T-cell (primary cell): ENCODE measurements around the gene KLHDC3. TPM values are rescaled to one million over a fixed set of nuclear protein-coding genes. Genes with fewer than 3 reads are reported as not detected.
A peak's percentile ranks its signal among the peaks of the same experiment; 100 is the strongest.

Experiments
- ATAC-seq, 4 experiments: fragments of 200-7000 bp in 3 of 4; fragments of 150-1000 bp in 1 of 4; cut with Tn5 transposase; replicated peaks in 1 of 4; 1 replicate in 3 of 4; 2 replicates in 1 of 4; pipeline ENCODE4 v1.10.0; 2021; ENCODE audit warnings: moderate library complexity in 3 of 4, mild to moderate bottlenecking in 2 of 4, moderate number of reproducible peaks in 1 of 4
- CTCF ChIA-PET, 2 donors: fragments of 300-600 bp; sonication (Branson Sonifier 250); formaldehyde crosslinking; loops; one replicate each; lab custom pipeline; 2022; ENCODE audit warnings: antibody characterized with exemption in 2 of 2; lab: Charles Lee
- POLR2A ChIA-PET, 2 donors: fragments of 300-600 bp; sonication (Branson Sonifier 250); formaldehyde crosslinking; loops; one replicate each; lab custom pipeline; 2022; ENCODE audit warnings: antibody characterized with exemption in 2 of 2; lab: Charles Lee
- DNase-seq, 35 experiments: peaks; one replicate each; pipeline versions ENCODE4 v3.0.0 to v3.0.0-alpha.2; 2013 to 2023
- H3K27ac ChIP-seq: one replicate; pipeline ENCODE4 v1.5.1; 2013; ENCODE audit warnings: low read length
- H3K27me3 ChIP-seq, 2 experiments: replicated peaks in 1 of 2; 1 replicate in 1 of 2; 2 replicates in 1 of 2; pipeline versions ENCODE4 v1.6.1 to v1.7.0; 2013; ENCODE audit warnings: low read length in 1 of 2, mixed read lengths in 1 of 2; ENCODE audit not compliant: control insufficient read depth in 2 of 2, insufficient read depth in 2 of 2; ENCODE audit errors: extremely low read depth in 1 of 2
- H3K36me3 ChIP-seq, 2 donors: 1 replicate in 1 of 2; 2 replicates in 1 of 2; pipeline versions ENCODE4 v1.6.1 to v1.7.0; 2013; ENCODE audit warnings: low read length in 1 of 2; ENCODE audit not compliant: control insufficient read depth in 2 of 2, insufficient read depth in 1 of 2; ENCODE audit errors: extremely low read depth in 1 of 2
- H3K4me1 ChIP-seq, 2 experiments: 1 replicate in 1 of 2; 2 replicates in 1 of 2; pipeline versions ENCODE4 v1.6.1 to v1.7.0; 2013; ENCODE audit warnings: low read length in 2 of 2, mixed read lengths in 1 of 2; ENCODE audit not compliant: insufficient read depth in 2 of 2, control insufficient read depth in 1 of 2; ENCODE audit errors: extremely low read depth in 1 of 2
- H3K4me3 ChIP-seq, 2 donors: 1 replicate in 1 of 2; 2 replicates in 1 of 2; pipeline versions ENCODE4 v1.5.1 to v1.7.0; 2013; ENCODE audit warnings: mild to moderate bottlenecking in 2 of 2, low read length in 1 of 2, moderate library complexity in 1 of 2; ENCODE audit not compliant: control insufficient read depth in 1 of 2; ENCODE audit errors: extremely low read depth in 1 of 2
- H3K9me3 ChIP-seq: 2 replicates; pipeline ENCODE4 v1.7.0; 2013
- H3K27ac Mint-ChIP-seq, 2 donors: one replicate each; pipeline ENCODE4 v1.8.0; 2020 to 2021; ENCODE audit warnings: mild to moderate bottlenecking in 2 of 2, mixed read lengths in 2 of 2
- H3K27me3 Mint-ChIP-seq, 2 donors: one replicate each; pipeline ENCODE4 v1.8.0; 2021 to 2022; ENCODE audit warnings: mixed read lengths in 2 of 2
- H3K36me3 Mint-ChIP-seq: one replicate; pipeline ENCODE4 v1.8.0; 2021; ENCODE audit warnings: mixed read lengths
- H3K4me1 Mint-ChIP-seq, 3 donors: one replicate each; pipeline ENCODE4 v1.8.0; 2020 to 2022; ENCODE audit warnings: mixed read lengths in 3 of 3, mild to moderate bottlenecking in 1 of 3
- H3K4me3 Mint-ChIP-seq, 3 donors: one replicate each; pipeline ENCODE4 v1.8.0; 2020 to 2022; ENCODE audit warnings: mild to moderate bottlenecking in 3 of 3, mixed read lengths in 3 of 3, moderate library complexity in 3 of 3
- H3K9me3 Mint-ChIP-seq, 3 donors: one replicate each; pipeline ENCODE4 v1.8.0; 2020 to 2022; ENCODE audit warnings: mixed read lengths in 3 of 3
- WGBS: methylation state at CpG from one replicate; pipeline ENCODE4 v1.1.5; 2013; ENCODE audit warnings: missing lambda C conversion rate; ENCODE audit not compliant: insufficient coverage; 5-methylcytosine and 5-hydroxymethylcytosine counted together
- total RNA-seq, 35 experiments: library from RNA in 6 of 35; stranded (reverse) in 6 of 35; fragments of 120-200 nt in 1 of 35; gene quantifications; one replicate each; pipeline versions ENCODE4 v1.2.1 to v1.2.4 and lab custom pipeline; 2013 to 2026

The KLHDC3 gene
- total RNA-seq, 5 donors from 2014 or later (not counting 1 experiment from before 2014, with no cell fraction given): 40.5 to 75.3 (median 66.9) TPM

DNA sequence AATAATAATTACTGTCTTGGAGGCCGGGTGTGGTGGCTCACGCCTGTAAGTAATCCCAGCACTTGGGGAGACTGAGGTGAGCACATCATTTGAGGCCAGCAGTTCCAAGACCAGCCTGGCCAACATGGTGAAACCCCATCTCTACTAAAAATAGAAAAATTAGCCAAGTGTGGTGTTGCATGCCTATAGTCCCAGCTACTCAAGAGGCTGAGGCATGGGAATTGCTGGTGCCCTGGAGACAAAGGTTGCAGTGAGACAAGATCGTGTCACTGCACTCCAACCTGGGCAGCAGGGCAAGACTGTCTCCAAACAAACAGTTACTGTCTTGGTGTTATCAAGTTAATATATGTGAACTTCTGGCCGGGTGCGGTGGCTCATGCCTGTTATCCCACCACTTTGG, 12.3 kb downstream of the KLHDC3 start:
- CTCF ChIA-PET: interaction anchor here in 1 of 2 donors (0.6 kb wide), 1 partner anchor 148 kb away, joined by 3 read pairs; no protein-coding TSS in a partner anchor
- 100% methylated on average over 2 of the region's 5 CpGs for WGBS
- H3K27ac Mint-ChIP-seq: no peak overlapping the region

DNA sequence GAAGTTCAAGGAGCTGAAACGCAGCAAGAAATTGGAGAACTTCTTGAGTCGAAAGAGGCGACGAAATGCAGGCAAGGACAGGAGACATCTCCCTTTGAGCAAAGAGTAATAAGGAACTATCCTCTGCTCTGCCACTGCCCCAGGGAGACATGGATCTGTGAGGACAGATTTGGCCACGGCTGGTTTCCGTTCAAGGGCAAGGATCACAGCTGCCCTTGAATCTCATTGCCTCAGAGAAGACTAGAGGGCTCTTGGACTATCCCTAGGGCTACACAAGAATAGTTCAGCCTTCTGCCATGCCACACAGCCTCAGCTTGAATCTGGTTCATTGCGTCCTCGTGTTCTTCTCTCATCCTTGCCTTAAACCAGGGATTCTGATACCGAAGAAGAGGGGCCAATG, 15.1 kb downstream of the KLHDC3 start:
- no peak overlapping the region for H3K27ac Mint-ChIP-seq
- H3K27me3 Mint-ChIP-seq: no peaks in the 10 kb centered on the region
- WGBS: 97% methylated on average over 9 of the region's 9 CpGs
- H3K36me3 Mint-ChIP-seq: peaks cover 45% of the 10 kb centered on the region
- Histone ChIP-seq H3K9me3 (no peaks in the 10 kb centered on the region), H3K4me1 (peaks cover 0 to 3% of the 10 kb centered on the region in 2 experiments), H3K27me3 (no peaks in the 10 kb centered on the region), H3K36me3 (peaks cover 24 to 64% of the 10 kb centered on the region in 2 donors), H3K27ac (no peak overlapping the region), H3K4me3 (no peak overlapping the region)
- DNase-seq (no peak), ATAC-seq (no peak)
- POLR2A ChIA-PET: no interaction called here
- CTCF ChIA-PET: no interaction called here
- no peak overlapping the region for H3K4me3 Mint-ChIP-seq
- peaks cover 7 to 11% (median 8%) of the 10 kb centered on the region in 3 donors for H3K4me1 Mint-ChIP-seq
- H3K9me3 Mint-ChIP-seq: no peaks in the 10 kb centered on the region

More for the DNA sequence above, 12.3 kb downstream of the KLHDC3 start:
- H3K4me1 Mint-ChIP-seq: peaks cover 16 to 21% (median 20%) of the 10 kb centered on the region in 3 donors
- ATAC-seq (no peak), DNase-seq (no peak)
- H3K27ac ChIP-seq: no peak overlapping the region
- H3K36me3 ChIP-seq: peaks cover 13 to 65% of the 10 kb centered on the region in 2 donors
- no peak overlapping the region for H3K4me3 ChIP-seq
- no peaks in the 10 kb centered on the region for H3K27me3 ChIP-seq
- no peaks in the 10 kb centered on the region for H3K27me3 Mint-ChIP-seq
- POLR2A ChIA-PET: no interaction called here
- no peaks in the 10 kb centered on the region for H3K9me3 Mint-ChIP-seq
- H3K9me3 ChIP-seq: no peaks in the 10 kb centered on the region
- peaks cover 0 to 25% of the 10 kb centered on the region in 2 experiments for H3K4me1 ChIP-seq
- no peak overlapping the region for H3K4me3 Mint-ChIP-seq
- peaks cover 39% of the 10 kb centered on the region for H3K36me3 Mint-ChIP-seq

DNA sequence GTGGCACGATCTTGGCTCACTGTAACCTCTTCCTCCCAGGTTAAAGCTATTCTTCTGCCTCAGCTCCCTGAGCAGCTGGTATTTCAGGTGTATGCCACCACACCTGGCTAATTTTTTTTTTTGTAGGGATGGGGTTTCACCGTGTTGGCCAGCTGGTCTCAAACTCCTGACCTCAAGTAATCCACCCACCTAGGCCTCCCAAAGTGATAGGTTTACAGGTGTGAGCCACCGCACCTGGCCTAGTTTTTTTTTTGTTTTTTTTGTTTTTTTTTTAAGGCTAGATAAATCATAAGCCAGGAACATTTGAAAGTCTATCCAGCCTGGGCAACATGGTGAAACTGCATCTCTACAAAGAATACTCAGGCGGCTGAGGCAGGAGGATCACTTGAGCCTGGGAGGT, 18.3 kb downstream of the KLHDC3 start:
- no peaks in the 10 kb centered on the region for H3K9me3 Mint-ChIP-seq
- 100% methylated on average over 1 of the region's 4 CpGs for WGBS
- H3K4me3 ChIP-seq: no peak overlapping the region
- H3K36me3 Mint-ChIP-seq: peaks cover 35% of the 10 kb centered on the region
- no peaks in the 10 kb centered on the region for H3K4me1 ChIP-seq
- ATAC-seq: no peak
- no peaks in the 10 kb centered on the region for H3K27me3 Mint-ChIP-seq
- peaks cover 17 to 50% of the 10 kb centered on the region in 2 donors for H3K36me3 ChIP-seq
- ChIA-PET POLR2A (interaction anchor here in 1 of 2 donors (0.7 kb wide), 1 partner anchor 221 kb away, joined by 5 read pairs; no protein-coding TSS in a partner anchor), CTCF (interaction anchor here in 1 of 2 donors (0.8 kb wide), 1 partner anchor 431 kb away, joined by 3 read pairs; no protein-coding TSS in a partner anchor)
- no peaks in the 10 kb centered on the region for H3K9me3 ChIP-seq
- H3K27me3 ChIP-seq: no peaks in the 10 kb centered on the region
- no peak overlapping the region for H3K27ac Mint-ChIP-seq
- H3K4me3 Mint-ChIP-seq: no peak overlapping the region
- H3K27ac ChIP-seq: no peak overlapping the region
- no peak for DNase-seq
- H3K4me1 Mint-ChIP-seq: peaks cover 0 to 4% (median 0%) of the 10 kb centered on the region in 3 donors

DNA sequence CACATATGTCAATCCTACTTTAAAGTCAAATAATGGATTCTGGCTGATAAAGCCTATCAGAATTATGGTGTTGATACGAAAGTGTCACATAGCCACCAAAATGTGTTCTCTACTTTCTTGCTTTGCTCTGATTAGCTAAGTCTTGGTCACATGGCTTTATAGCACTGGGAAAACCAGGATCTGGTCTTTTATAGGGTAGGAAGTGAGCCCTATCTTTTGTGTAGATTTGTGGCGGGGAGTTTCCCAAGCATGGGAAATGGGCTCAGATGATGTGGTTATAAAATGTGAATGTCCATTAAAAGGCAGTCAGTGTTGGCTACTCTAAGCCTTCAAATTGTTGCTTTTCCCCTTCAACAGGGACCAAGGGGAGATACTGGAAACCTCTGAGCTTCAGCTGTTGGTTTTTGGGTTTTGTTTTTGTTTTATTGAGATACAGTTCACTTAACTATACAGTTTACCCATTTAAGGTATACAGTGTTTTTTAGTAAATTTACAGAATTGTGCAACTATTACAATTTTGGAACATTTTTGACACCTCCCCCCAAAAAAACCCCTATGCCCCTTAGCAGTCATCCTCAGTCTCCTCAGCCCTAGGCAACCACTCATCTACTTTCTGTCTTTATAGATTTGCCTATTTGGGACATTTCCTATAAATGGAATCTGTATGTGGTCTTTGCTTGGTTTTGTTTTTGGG, 19.6 kb downstream of the KLHDC3 start:
- POLR2A ChIA-PET: interaction anchor here in 1 of 2 donors (0.5 kb wide), 1 partner anchor 149 kb away, joined by 6 read pairs; no protein-coding TSS in a partner anchor
- Mint-ChIP-seq H3K9me3 (no peaks in the 10 kb centered on the region), H3K27ac (peak overlapping the region in 1 of 2 donors; percentile 48), H3K4me3 (no peak overlapping the region), H3K36me3 (peaks cover 38% of the 10 kb centered on the region), H3K27me3 (no peaks in the 10 kb centered on the region), H3K4me1 (peaks cover 0 to 4% (median 0%) of the 10 kb centered on the region in 3 donors)
- DNase-seq: no peak
- Histone ChIP-seq H3K4me3 (no peak overlapping the region), H3K4me1 (no peaks in the 10 kb centered on the region), H3K27ac (no peak overlapping the region), H3K9me3 (no peaks in the 10 kb centered on the region), H3K36me3 (peaks cover 17 to 48% of the 10 kb centered on the region in 2 donors), H3K27me3 (no peaks in the 10 kb centered on the region)
- CTCF ChIA-PET: interaction anchor here in 1 of 2 donors (0.6 kb wide), 1 partner anchor 54 kb away, joined by 3 read pairs; no protein-coding TSS in a partner anchor
- ATAC-seq: no peak
- 100% methylated on average over 1 of the region's 2 CpGs for WGBS

DNA sequence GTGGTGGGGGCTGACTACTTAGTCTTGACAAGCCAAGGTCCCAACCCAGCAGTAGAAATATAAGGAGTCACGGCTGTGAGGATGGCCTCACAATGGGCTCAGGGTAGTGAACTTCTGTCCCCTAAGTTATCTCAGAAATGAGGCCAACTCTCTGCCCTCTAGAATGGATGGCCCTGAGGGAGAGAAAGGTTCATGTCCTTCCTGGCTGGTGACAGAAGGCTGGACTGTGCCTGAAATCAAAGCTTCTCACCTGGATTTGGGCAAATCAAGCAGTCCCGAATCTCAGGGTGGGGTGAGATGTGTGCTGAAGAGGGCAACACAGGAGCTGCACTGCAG, 20.1 kb downstream of the KLHDC3 start:
- no peaks in the 10 kb centered on the region for H3K27me3 Mint-ChIP-seq
- H3K9me3 Mint-ChIP-seq: no peaks in the 10 kb centered on the region
- Histone ChIP-seq H3K27ac (no peak overlapping the region), H3K4me1 (no peaks in the 10 kb centered on the region), H3K9me3 (no peaks in the 10 kb centered on the region), H3K36me3 (peaks cover 19 to 45% of the 10 kb centered on the region in 2 donors), H3K4me3 (no peak overlapping the region), H3K27me3 (no peaks in the 10 kb centered on the region)
- H3K4me1 Mint-ChIP-seq: peaks cover 0 to 4% (median 0%) of the 10 kb centered on the region in 3 donors
- H3K36me3 Mint-ChIP-seq: peaks cover 41% of the 10 kb centered on the region
- H3K4me3 Mint-ChIP-seq: no peak overlapping the region
- ATAC-seq: no peak
- WGBS: 100% methylated on average over 2 of the region's 2 CpGs
- peak overlapping the region in 1 of 2 donors; percentile 48 for H3K27ac Mint-ChIP-seq
- no peak for DNase-seq
- ChIA-PET CTCF (no interaction called here), POLR2A (interaction anchor here in 1 of 2 donors (0.5 kb wide), 1 partner anchor 148 kb away, joined by 6 read pairs; no protein-coding TSS in a partner anchor)

DNA sequence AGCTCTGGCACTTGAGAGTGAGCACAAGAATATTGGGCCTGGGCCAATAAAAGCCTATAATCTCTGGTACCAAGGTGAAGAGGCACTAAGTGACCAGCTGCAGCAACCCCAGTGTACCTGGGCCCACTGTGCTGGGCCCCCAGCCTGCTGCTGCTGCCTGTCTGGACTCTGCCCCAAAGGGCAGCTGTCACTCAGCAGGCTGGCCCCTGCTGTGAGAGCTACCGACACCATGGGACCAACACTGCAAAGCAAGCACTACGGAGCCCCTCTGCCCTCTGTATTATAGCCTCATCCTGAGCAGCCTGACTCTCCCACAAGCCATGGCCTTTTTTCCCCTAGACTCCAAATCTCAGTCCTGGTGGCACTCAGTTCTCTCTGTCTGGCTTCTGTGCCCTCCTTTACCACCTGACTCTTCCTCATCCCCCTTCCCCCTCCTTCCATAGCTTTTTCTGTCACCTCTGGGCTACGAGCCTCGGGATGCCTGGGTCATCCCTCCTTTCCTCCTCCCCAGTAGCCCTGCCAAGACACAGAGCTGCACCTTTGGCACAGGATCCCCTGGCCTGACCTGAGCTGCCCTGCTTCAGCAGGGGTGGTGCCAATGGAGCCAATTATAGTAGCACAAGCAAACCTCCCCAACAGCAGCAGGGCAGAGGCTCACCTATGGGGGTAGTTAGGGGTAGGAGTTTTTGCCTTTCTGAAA, 21.6 kb downstream of the KLHDC3 start:
- Histone ChIP-seq H3K4me3 (no peak overlapping the region), H3K4me1 (no peaks in the 10 kb centered on the region), H3K36me3 (peaks cover 22 to 45% of the 10 kb centered on the region in 2 donors), H3K27ac (no peak overlapping the region), H3K9me3 (no peaks in the 10 kb centered on the region), H3K27me3 (no peaks in the 10 kb centered on the region)
- Mint-ChIP-seq H3K4me1 (peaks cover 0 to 4% (median 0%) of the 10 kb centered on the region in 3 donors), H3K27ac (peak overlapping the region in 1 of 2 donors; percentile 66), H3K27me3 (no peaks in the 10 kb centered on the region), H3K4me3 (no peak overlapping the region), H3K9me3 (no peaks in the 10 kb centered on the region), H3K36me3 (peaks cover 37% of the 10 kb centered on the region)
- ChIA-PET POLR2A (no interaction called here), CTCF (no interaction called here)
- 93% methylated on average over 4 of the region's 4 CpGs for WGBS
- no peak for DNase-seq
- no peak for ATAC-seq
